WTC11 (cell line): ENCODE data around the gene TPCN2. TPM values are rescaled to one million over a fixed set of nuclear protein-coding genes. Genes with fewer than 3 reads are reported as not detected.

Experiments
- AFF4 ChIP-seq: sonication (generic); formaldehyde crosslinking; IDR thresholded peaks from 2 replicates; pipeline ENCODE4 v1.8.1; 2023; ENCODE audit warnings: mild to moderate bottlenecking, missing genetic modification reagents, borderline replicate concordance
- CBFB ChIP-seq: sonication (generic); formaldehyde crosslinking; IDR thresholded peaks from 2 replicates; pipeline ENCODE4 v1.8.1; 2022; ENCODE audit warnings: mild to moderate bottlenecking, low read depth, missing genetic modification reagents
- E2F1 ChIP-seq: sonication (generic); formaldehyde crosslinking; IDR thresholded peaks from 2 replicates; pipeline ENCODE4 v1.8.0; 2022; ENCODE audit warnings: mild to moderate bottlenecking, missing genetic modification reagents
- E2F4 ChIP-seq: sonication (generic); formaldehyde crosslinking; IDR thresholded peaks from 2 replicates; pipeline ENCODE4 v1.8.1; 2022; ENCODE audit warnings: low read depth, mild to moderate bottlenecking, moderate library complexity, missing genetic modification reagents, borderline replicate concordance
- FOXJ3 ChIP-seq: sonication (generic); formaldehyde crosslinking; IDR thresholded peaks from 2 replicates; pipeline ENCODE4 v1.9.0; 2021; ENCODE audit warnings: missing genetic modification reagents, mild to moderate bottlenecking, borderline replicate concordance
- GTF2I ChIP-seq: fragments of 250-450 bp; sonication (Bioruptor Pico); conservative IDR thresholded peaks from 2 replicates; pipeline ENCODE4 v1.4.0; 2021; ENCODE audit warnings: mild to moderate bottlenecking
- NFATC4 ChIP-seq: fragments of 250-450 bp; sonication (Bioruptor Pico); IDR thresholded peaks from 2 replicates; pipeline ENCODE4 v1.9.0; 2021; ENCODE audit warnings: mild to moderate bottlenecking
- NFYB ChIP-seq: sonication (generic); formaldehyde crosslinking; conservative IDR thresholded peaks from 2 replicates; pipeline ENCODE4 v1.8.0; 2022; ENCODE audit warnings: low read depth, missing genetic modification reagents
- NR1H2 ChIP-seq: sonication (generic); formaldehyde crosslinking; IDR thresholded peaks from 2 replicates; pipeline ENCODE4 v1.9.0; 2021; ENCODE audit warnings: mild to moderate bottlenecking, moderate library complexity, missing genetic modification reagents
- OVOL2 ChIP-seq: fragments of 250-450 bp; sonication (Bioruptor Pico); IDR thresholded peaks from 2 replicates; pipeline ENCODE4 v1.9.0; 2021; ENCODE audit warnings: mild to moderate bottlenecking, borderline replicate concordance
- PRDM15 ChIP-seq: sonication (generic); formaldehyde crosslinking; IDR thresholded peaks from 2 replicates; pipeline ENCODE4 v1.8.0; 2022; ENCODE audit warnings: missing genetic modification reagents
- ZNF138 ChIP-seq: sonication (generic); formaldehyde crosslinking; conservative IDR thresholded peaks from 2 replicates; pipeline ENCODE4 v1.8.1; 2022; ENCODE audit warnings: mild to moderate bottlenecking, moderate library complexity, missing genetic modification reagents
- total RNA-seq: library from RNA; stranded (reverse); gene quantifications from 3 replicates; pipeline ENCODE4 v1.2.3, GENCODE V29; 2021
- TF ChIP-seq, protein P1 (sequence below): sonication (generic); formaldehyde crosslinking; IDR thresholded peaks from 2 replicates; pipeline ENCODE4 v1.8.0; 2022; ENCODE audit warnings: mild to moderate bottlenecking, missing genetic modification reagents
- TF ChIP-seq, protein P2 (sequence below): sonication (generic); formaldehyde crosslinking; IDR thresholded peaks from 2 replicates; pipeline ENCODE4 v1.8.1; 2022; ENCODE audit warnings: mild to moderate bottlenecking, missing genetic modification reagents, moderate library complexity, borderline replicate concordance

The TPCN2 gene
- total RNA-seq, 1 experiment from 2014 or later, result 24.6 TPM

DNA sequence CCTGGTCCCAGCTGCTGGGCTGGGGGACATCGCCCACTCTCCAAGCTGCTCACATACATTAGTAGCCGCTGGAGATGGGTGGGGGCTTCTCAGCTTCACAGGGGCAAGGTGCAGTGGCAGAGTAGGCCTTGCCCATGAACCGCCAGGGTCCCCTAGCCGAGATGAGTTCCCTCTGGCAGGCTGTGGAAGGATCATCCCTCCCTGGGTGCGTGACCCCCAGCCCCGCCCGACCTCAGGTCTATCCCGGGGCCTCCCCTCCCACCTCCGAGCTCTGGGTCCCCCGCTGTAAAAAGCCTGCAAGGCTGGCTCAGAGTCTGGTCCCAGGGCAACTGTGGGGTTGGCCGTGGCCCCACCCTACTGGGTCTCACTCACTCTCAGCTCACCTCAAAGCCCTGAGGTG, 15.3 kb upstream of the TPCN2 start (continued):
- TF ChIP-seq AFF4 (no peak), GTF2I (CRISPR knock-in tag) (no peak), PRDM15 (CRISPR knock-in tag) (no peak), FOXJ3 (CRISPR knock-in tag) (no peak), NR1H2 (no peak), NFATC4 (CRISPR knock-in tag) (no peak), OVOL2 (no peak), ZNF138 (CRISPR knock-in tag) (no peak), E2F1 (CRISPR knock-in tag) (no peak), E2F4 (CRISPR knock-in tag) (no peak), CBFB (CRISPR knock-in tag) (no peak), NFYB (CRISPR knock-in tag) (no peak)
- TF ChIP-seq, protein P1, sequence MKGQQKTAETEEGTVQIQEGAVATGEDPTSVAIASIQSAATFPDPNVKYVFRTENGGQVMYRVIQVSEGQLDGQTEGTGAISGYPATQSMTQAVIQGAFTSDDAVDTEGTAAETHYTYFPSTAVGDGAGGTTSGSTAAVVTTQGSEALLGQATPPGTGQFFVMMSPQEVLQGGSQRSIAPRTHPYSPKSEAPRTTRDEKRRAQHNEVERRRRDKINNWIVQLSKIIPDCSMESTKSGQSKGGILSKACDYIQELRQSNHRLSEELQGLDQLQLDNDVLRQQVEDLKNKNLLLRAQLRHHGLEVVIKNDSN (CRISPR knock-in tag), result no peak
- TF ChIP-seq, protein P2, sequence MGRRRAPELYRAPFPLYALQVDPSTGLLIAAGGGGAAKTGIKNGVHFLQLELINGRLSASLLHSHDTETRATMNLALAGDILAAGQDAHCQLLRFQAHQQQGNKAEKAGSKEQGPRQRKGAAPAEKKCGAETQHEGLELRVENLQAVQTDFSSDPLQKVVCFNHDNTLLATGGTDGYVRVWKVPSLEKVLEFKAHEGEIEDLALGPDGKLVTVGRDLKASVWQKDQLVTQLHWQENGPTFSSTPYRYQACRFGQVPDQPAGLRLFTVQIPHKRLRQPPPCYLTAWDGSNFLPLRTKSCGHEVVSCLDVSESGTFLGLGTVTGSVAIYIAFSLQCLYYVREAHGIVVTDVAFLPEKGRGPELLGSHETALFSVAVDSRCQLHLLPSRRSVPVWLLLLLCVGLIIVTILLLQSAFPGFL (CRISPR knock-in tag), result no peak
